GM12865 (cell line): Measurements from ENCODE around the gene ATL2.

Experiments used
- DNase-seq: peaks from one replicate; pipeline ENCODE4 v3.0.0; 2010; ENCODE audit warnings: low read depth
- H3K4me3 ChIP-seq: 2 replicates; pipeline ENCODE4 v1.5.1; 2011; ENCODE audit warnings: mild to moderate bottlenecking, low read depth, low read length, control low read depth
- TF ChIP-seq, protein P1 (sequence below): IDR thresholded peaks from 2 replicates; pipeline ENCODE4 v1.5.1; 2011; ENCODE audit warnings: low read length, control low read depth, low read depth, inconsistent platforms; ENCODE audit not compliant: insufficient read depth; ENCODE audit errors: missing control alignments

ATL2 gene

DNA sequence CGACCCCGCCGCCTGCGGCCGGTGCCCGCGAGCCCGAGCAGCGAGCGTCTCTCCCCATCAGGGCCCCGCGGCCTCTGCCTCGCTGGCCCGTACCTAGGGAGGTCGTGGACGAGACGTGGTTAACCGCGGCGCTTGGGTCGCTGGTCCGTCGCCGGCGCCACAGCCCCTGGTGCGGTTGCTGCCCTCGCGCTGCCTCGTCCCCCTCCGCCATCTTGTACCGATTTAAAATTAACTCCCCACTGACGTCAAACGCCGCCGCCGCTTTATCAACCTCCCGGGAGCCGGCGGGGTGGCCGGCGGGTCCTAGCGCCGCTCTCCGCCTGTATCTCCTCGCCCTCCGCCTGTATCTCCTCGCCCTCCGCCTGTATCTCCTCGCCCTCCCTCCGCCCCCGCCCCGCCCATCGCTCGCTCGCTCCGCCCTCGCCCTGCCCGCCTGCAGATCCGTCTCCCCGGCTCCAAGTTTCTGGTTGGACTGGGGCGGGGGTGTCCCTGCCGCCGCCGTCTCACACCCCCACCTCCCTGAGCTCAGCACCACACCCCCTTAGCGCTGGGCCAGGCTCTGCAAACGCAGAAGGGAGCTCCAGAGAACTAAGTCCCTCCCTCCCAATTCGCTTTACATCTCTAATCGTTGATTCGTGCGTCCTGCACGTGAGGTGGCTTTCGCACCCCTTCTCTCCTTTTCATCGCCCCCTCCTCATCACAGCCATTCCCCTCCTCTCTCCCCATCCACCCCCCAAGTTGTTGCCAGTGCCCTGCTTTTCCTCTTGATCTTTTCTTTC is at the start of gene ATL2:
Gene ATL2, minus strand, starts transcription at position 224 of the 779 bp plus-strand sequence. Its CDS starts 13 bp downstream, at position 211.
- peak within 1 kb of the TSS; percentile 99 for H3K4me3 ChIP-seq
- DNase-seq: peak; percentile 96
- TF ChIP-seq, protein P1, sequence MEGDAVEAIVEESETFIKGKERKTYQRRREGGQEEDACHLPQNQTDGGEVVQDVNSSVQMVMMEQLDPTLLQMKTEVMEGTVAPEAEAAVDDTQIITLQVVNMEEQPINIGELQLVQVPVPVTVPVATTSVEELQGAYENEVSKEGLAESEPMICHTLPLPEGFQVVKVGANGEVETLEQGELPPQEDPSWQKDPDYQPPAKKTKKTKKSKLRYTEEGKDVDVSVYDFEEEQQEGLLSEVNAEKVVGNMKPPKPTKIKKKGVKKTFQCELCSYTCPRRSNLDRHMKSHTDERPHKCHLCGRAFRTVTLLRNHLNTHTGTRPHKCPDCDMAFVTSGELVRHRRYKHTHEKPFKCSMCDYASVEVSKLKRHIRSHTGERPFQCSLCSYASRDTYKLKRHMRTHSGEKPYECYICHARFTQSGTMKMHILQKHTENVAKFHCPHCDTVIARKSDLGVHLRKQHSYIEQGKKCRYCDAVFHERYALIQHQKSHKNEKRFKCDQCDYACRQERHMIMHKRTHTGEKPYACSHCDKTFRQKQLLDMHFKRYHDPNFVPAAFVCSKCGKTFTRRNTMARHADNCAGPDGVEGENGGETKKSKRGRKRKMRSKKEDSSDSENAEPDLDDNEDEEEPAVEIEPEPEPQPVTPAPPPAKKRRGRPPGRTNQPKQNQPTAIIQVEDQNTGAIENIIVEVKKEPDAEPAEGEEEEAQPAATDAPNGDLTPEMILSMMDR: no peak

DNA sequence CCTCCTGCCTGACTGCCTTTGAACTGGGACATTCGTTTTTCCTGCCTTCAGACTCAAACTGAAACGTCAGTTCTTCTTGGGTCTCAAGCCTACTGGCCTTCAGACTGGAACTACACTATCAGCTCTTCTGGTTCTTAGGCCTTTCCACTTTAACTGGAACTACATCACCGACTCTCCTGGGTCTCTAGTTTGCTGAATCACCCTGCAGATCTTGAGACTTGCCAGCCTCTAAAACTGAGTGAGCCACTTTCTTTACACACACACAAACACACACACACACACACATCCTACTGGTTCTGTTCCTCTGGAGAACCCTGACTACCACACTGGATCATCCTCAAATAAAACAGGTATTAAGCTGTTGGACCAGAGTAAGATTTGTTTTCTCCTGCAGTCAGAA is 46.7 kb upstream of the ATL2 start:
- TF ChIP-seq, protein P1: no peak
- no peak overlapping the region for H3K4me3 ChIP-seq
- no peak for DNase-seq

DNA sequence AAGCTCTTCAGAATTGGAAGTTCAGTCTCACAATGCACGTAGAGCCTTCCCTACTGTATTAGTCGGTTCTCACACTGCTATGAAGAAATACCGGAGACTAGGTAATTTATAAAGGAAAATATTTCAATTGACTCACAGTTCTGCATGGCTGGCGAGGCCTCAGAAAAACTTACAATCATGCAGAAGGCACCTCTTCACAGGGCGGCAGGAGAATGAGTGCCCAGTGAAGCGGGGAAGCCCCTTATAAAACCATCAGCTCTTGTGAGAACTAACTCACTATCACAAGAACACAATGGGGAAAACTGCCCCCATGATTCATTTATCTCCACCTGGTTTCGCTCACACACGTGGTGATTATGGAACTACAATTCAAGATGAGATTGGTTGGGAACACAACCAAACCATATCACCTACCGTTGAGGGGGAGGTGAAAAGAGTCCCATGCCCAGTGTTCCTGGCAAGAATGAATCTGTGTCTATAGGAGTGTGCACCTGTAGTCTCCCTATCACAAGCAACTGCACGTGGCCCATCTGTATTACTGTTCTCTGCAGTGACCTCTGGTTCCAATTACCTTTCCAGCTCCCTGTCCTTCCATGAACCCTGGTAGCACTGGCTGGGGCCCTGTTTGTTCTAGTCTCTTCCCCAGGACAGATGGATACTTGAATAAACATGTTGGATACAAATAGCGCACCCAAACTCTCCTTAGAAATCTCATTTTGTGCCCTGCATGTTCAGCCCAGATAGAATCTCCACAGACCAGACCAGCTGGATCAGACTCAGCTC is 44.4 kb upstream of the ATL2 start:
- TF ChIP-seq, protein P1: no peak
- no peak overlapping the region for H3K4me3 ChIP-seq
- no peak for DNase-seq

DNA sequence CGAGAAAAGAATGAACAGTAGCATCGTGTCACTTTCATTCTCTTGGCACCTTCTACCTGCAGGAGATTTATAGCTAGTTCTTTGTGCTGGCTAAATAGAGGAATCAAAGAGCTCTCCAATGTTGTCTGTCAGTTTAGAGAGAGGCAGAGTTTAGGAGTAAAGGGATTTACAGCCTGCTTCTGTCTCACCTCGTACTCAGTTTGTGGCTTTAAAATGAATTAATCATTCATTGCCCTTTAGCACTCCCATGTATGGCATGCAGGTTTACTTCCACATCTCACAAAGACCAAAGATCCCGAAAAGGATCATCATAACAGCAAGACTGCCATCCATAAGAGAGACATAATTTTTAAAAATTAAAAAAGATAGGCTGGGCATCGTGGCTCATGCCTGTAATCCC is 42.4 kb upstream of the ATL2 start:
- no peak overlapping the region for H3K4me3 ChIP-seq
- TF ChIP-seq, protein P1: no peak
- no peak for DNase-seq

DNA sequence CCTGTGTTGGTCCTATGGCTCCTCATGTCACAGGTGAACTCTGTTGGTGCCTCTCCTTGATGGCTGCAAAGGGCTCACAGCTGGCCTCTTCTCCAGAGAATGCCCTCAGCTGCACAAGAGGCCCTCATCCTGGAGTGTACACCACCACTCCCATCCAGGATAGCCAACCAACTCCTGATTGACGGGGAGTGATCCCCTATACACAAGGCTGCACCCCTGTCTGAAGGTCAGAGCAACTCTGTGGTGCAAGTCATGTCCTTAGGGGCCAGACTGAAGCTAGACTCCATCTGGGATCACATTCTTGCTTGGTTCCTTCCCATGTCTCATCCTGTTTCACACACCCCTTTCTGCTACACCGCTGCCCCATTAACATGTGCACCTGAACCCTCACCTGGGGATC is 41.7 kb upstream of the ATL2 start:
- TF ChIP-seq, protein P1: no peak
- no peak overlapping the region for H3K4me3 ChIP-seq
- no peak for DNase-seq

DNA sequence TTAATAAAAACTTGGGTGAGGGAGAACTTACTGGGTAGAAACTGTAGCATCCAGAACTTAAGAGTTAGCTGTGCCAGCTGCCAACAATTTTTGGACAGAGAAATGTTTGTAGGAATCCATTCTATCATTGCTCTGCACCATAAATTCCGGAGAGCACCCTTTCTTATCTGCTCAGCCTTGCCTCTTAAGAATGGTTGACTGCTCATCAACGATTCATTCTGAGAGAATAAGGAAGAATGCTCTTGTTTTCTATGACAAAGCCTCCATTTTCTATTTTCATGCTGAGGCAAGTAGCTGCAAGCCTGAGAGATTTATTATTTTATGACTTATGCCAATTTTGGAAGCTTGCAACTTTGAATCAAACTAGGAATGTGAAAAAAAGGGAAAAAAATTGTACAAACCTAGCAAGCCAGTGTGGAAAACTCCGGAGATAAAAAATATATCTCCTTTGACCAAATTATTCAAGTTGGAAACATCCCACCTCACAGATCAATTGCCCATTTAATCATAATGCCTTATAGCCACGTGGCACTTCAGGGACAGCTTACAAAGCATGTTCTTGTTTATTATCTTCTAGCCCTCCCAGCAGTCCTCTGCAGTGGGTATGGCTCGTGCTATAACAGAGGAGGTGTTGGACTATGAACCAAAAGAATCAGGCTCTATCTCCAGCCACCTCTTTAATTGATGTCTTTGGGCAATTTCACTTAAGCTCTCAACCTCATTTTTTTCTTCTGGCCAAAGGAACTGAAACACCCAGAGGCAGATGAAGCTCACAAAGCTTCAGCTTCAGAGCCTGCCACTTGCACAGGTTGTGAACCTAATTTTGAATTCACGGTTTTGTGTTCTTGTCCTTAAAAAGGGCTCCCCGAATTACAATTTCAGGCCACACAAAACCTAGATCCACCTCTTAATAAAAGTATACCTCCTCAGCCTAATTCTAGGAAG is 40.9 kb upstream of the ATL2 start:
- TF ChIP-seq, protein P1: no peak
- DNase-seq: no peak
- H3K4me3 ChIP-seq: no peak overlapping the region
